NCI-H1105 (cell line): Measurements from ENCODE around the gene ARFRP1.

Experiments used
- DNase-seq: peaks from one replicate; lab custom pipeline; 2025; lab: John Stamatoyannopoulos, UW

Gene ARFRP1

GRCh38 chr20:63690898-63691710 lies 16.7 kb downstream of the ARFRP1 start:
- DNase-seq: no peak

GRCh38 chr20:63690003-63690897 lies 17.5 kb downstream of the ARFRP1 start:
- DNase-seq: no peak

GRCh38 chr20:63689046-63690002 lies 18.5 kb downstream of the ARFRP1 start:
- no peak for DNase-seq

- DNase-seq: no peak
Measured at GRCh38 chr20:63688228-63689045, 19.3 kb downstream of the ARFRP1 start.

- DNase-seq: no peak
Measured at GRCh38 chr20:63687419-63688178, 20.2 kb downstream of the ARFRP1 start.

- DNase-seq: no peak
Measured at GRCh38 chr20:63686492-63687321, 21.1 kb downstream of the ARFRP1 start.

GRCh38 chr20:63686094-63686491 lies 21.7 kb downstream of the ARFRP1 start:
- DNase-seq: no peak

GRCh38 chr20:63685269-63686026 lies 22.3 kb downstream of the ARFRP1 start:
- DNase-seq: no peak

GRCh38 chr20:63682384-63683139 lies 25.2 kb downstream of the ARFRP1 start:
- DNase-seq: no peak

- no peak for DNase-seq
Measured at GRCh38 chr20:63681609-63682142, 26.1 kb downstream of the ARFRP1 start.

GRCh38 chr20:63680857-63681608 lies 26.7 kb downstream of the ARFRP1 start:
- DNase-seq: no peak

- DNase-seq: no peak
Measured at GRCh38 chr20:63680427-63680826, 27.3 kb downstream of the ARFRP1 start.

GRCh38 chr20:63679799-63680305 lies 27.9 kb downstream of the ARFRP1 start:
- no peak for DNase-seq

- no peak for DNase-seq
Measured at GRCh38 chr20:63678667-63679465, 28.9 kb downstream of the ARFRP1 start.

- no peak for DNase-seq
Measured at GRCh38 chr20:63678071-63678470, 29.7 kb downstream of the ARFRP1 start.
